GM18867 (cell line): ENCODE measurements around the gene COL4A2.
"Not testable (repeated sequence)": the region's sequence is repeated elsewhere in the genome, so short reads cannot be mapped to it uniquely, and the experiment has no call there.

Experiments used
- ATAC-seq: cut with Tn5 transposase; IDR thresholded peaks from one replicate; pipeline ENCODE4 v1.9.1; 2021; ENCODE audit warnings: mild to moderate bottlenecking, moderate library complexity; ENCODE audit not compliant: unreplicated experiment

COL4A2 gene

DNA sequence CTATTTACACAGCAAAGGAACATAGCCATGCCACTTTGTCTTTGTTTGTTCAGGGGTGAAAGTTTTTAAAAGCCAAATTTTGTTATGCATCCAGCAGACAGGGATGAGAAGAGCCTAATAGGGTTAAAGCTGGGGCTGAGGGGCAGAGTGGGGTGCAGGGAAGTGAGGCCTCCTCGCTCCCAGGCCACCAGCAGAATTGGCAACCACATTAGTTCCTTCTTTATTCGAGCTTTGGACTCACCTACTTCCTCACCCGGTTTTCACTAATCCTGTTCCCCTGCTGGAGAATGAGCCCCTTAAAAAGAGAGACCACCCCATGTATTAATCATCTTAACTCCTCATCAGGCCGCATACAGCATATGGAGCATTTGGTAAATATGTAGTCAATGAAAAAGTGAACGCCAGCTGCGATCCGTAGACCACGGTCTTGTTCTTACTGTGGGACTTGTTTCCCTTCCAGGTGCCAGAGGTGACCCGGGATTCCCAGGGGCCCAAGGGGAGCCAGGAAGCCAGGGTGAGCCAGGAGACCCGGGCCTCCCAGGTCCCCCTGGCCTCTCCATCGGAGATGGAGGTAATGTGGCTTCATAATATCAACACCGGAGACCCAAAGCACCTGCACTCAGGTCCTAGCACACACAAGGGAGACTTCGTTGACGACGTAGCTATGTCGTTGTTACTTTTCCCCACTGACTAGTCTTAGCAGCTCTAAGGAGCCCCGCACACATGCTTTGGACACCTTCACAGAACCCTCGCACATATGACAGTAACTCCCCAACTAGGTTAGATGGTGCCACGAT is 142.3 kb downstream of the COL4A2 start:
- ATAC-seq, result no peak

DNA sequence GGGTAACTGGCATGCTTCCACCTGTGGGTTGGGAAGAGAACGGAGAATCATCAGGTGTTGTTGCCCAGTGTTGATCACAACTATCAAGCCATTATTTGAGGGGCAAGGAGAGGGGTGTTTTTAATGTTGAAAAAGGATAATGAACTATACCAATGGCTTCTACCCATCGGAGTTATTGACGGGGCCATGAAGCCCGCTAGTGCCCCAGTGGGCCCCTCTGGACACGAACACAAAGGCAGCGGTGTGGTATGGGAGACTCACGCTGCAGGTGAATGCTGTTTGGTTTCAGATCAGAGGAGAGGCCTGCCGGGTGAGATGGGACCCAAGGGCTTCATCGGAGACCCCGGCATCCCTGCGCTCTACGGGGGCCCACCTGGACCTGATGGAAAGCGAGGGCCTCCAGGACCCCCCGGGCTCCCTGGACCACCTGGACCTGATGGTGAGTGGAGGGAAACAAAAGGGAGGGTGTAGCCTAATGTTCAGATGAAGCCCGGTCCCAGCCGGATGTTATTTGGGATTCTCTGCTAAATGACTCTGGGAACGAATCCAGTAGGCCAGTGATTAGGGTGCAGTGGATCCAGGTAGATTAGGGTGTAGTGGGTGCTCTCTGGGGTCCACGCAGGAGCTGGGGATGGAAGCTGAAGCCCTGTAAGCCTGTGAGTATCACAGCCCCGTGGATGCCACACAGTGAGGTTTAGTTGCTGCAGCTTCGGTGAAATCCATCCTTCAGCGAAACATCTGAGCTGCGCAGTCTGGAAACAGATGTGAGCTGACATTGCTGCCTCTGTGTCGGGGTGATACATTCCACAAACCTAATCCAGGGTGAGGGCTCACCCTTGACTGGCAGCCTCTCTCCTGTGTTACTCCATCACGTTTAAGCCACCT is 143.2 kb downstream of the COL4A2 start:
- ATAC-seq, result no peak

DNA sequence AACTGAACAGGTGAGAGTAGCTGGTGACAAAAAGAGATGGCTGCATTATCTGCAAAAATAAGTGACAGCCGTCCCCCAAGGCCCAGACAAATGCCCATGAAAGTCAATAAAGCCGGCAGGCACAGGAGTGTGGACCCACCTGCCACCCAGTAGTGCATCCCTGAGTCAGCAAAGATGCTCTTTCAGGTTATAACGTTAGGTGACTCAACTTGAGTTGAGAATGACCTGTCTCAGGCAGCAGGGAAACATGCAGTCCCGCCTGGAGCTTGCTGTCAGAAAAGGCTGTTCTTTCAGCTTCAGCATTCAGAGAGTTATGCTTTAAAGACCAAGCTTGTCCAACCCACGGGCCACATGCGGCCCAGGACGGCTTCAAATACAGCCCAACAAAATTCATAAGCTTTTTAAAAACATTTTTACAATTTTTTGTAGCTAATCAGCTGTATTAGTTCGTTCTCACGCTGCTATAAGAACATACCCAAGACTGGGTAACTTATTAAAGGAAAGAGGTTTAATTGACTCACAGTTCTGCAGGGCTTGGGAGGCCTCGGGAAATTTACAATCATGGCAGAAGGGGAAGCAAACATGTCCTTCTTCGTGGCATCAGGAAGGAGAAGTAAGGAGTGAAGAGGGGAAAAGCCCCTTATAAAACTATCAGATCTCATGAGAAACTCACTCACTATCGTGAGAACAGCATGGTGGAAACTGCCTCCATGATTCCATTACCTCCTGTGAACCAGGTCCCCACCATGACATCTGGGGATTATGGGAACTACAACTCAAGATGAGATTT is 144.1 kb downstream of the COL4A2 start:
- ATAC-seq, result no peak

DNA sequence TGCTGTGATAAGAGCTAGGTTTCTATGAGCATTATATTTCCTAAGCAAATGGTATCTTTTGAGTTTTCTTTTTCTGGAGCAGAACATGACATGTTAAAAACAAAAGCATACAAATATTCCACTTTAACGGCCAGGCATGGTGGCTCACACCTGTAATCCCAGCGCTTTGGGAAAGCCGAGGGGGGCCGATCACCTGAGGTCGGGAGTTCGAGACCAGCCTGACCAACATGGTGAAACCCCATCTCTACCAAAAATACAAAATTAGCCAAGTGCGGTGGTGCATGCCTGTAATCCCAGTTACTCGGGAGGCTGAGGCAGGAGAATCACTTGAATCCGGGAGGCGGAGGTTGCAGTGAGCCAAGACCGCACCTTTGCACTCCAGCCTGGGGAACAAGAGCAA is 146.0 kb downstream of the COL4A2 start:
- not testable (repeated sequence) for ATAC-seq

DNA sequence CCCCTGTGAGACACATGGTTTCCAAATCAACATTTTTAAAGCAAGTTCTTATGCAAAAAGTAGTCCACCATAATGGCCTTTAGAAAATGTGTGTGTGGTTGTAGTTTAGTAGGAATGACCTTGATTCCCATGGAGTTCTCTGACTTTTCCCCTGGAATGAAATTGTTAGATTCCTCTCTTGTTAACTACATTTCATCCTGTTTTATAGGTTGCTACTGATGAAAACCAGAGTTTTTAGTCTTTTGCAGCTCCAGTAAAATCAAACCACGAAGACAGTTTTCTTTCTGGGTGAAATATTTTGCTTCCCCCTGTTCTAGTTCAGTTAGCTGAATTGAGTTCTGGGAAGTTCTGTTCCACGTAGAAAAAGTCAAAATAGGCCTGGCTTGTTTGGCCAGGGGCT is 146.7 kb downstream of the COL4A2 start:
- no peak for ATAC-seq

DNA sequence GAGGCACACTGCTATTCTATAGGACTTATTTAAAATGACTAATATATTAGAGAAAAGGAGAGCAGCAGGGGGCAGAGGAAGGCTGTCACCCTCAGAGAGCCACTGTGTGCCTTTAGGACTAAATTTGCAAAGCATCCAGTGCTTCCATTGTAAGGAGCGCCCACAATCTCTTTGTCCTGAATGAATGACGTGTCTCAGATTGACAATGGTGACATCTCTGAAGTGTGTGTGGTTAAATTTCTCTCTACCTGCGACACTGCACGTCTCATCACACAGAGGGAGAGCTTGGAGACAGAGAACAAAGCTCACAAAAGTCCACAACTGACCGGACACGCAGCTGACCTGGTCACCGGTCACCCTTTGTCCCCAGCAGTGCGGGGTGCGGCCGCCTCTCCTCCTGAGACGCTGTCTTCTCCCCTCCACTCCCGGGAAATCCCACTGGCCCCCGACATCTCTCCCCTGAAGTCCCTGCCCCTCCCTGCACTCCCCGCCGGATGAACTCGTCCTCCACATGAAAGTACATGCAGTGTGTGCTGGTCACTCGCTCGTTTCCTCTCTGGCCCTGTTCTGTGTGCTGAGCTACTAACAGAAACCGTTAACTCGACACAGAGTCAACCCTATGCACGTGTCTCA is 147.3 kb downstream of the COL4A2 start:
- ATAC-seq, result no peak

DNA sequence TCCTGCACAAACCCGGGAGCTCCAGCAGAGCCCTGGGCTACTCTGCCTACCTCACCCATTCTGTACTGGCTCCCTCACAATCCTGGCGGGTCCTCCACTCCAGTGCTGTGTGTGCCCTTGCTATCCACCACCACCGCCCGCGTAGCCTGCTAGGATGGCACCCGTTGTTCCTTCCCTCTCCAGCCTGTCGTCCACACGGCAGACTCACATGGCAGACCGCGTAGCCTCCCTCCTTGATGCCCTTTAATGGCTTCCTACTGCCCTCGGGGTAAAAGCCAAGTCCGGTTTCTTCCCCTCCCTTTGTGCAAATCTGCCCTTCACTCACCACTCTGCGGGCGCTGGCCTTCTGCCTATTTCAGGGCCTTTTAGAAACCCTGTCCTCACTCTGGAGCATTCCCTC is 147.9 kb downstream of the COL4A2 start:
- ATAC-seq, result no peak

DNA sequence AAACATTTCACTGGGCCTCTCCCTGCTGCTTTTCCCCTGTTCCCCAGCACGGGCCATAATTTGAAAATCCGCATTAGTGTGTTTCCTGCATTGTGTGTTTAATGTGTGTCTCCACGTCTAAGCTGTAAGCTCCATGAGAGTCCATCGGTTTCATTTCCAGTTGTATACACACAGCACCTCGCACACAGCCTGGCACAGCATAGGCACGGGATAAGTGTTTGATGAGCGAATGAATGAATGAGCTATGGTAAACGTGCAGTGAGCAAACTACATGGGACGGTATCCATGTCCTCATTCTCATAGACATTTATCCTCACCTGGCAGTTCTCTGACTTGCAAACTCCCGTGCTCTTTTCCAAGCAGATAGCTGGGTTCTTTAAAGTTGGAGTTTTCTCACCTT is 148.4 kb downstream of the COL4A2 start:
- ATAC-seq, result no peak

DNA sequence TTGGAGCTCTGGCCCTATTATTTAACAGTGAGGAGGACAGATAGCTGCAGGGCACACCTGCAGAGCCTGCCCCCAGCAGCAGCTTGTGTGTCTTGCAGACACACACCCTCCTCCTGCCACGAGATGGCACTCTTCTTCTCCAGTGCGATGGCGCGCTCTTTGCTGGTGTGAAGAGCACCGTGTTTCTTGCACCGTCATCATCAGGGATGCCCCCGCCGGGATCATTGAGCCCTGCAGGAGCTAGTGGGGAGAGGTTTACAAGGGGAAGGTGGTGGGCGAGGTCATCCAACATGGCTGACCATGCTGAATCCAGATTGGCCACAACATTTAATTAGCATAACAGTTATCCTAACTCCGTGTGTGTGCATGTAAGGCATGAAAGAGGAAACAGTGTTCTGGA is 148.9 kb downstream of the COL4A2 start:
- peak; percentile 97 for ATAC-seq

DNA sequence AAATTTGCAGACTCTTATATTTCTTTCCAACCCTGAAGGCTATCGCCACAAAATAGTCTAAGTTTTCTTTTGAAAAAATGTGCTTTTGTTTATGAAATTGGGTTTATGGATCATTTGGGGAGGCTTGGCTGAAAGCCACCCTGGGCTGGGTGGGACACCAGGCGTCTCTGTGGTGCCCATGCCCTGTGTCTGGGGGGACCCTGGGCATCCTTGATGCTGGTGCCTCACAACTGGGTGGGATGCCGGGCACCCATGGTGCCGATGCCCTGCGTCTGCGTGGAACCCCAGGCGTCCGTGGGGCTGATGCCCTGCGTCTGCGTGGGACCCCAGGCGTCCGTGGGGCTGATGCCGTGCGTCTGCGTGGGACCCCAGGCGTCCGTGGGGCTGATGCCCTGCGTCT is 149.5 kb downstream of the COL4A2 start:
- no peak for ATAC-seq

DNA sequence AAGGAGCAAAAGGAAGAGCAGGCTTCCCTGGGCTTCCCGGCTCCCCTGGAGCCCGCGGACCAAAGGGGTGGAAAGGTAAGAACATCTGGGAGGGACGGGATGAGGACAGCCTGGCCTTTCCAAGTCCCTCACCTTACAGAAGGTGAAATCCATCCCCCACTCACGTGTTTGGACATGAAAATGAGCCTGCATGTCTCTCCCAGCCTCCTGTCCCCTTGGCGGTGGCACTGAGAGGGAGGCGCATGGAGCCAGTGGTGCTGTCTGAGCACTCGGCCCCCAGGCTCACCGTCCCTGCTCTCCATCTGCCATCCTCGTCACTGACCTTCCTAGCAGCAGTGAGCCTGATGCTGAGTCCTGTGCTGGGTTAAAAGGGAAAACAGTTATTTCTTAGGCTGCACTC is 150.3 kb downstream of the COL4A2 start:
- ATAC-seq, result no peak

DNA sequence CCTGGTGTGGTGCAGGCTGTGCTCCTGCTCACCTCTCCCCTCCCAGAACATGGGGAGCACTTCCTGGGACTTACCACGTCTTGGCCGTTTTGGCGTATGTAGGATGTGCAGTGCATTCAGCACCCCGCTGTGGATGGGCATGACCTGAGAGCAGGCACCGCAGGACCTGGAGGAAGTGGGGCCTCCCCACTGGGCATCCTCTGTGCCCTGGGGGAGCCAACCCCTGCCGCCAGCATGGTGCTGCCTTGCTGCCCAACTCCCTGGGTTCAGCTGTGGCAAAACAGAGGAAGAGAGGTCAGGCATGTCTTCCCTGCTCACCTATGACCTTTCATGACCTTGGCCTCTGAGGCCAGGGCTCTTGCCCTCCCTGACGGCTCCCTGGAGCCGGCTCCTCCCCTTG is 150.9 kb downstream of the COL4A2 start:
- ATAC-seq, result no peak

DNA sequence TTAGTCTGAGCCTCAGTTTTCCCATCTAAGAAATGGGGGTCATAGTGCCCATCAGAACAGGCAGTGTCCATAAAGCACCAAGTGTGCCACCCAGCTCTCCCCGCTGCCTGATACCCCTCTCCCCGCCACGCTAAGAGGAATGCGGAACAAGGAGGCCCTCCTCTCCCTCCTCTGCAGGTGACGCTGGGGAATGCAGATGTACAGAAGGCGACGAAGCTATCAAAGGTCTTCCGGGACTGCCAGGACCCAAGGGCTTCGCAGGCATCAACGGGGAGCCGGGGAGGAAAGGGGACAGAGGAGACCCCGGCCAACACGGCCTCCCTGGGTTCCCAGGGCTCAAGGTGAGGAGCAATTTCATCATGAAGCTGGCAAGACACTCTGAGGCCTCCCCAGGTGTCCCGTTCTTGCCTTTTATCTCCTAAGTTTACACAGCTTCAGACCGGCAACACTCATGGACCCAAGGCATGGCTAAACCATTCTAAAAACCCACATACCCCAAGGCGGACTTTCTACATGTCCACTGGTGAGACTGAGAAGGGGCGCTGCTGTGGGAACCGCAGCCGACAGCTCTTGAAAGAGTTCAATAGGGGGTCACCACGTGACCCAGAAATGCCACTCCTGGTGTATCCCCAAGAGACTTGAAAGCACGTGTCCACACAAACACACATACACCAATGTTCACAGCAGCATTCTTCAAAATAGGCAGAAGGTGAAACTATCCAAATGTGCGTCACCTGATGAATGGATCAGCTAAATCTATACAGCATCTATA is 151.7 kb downstream of the COL4A2 start:
- peak; percentile 36 for ATAC-seq

DNA sequence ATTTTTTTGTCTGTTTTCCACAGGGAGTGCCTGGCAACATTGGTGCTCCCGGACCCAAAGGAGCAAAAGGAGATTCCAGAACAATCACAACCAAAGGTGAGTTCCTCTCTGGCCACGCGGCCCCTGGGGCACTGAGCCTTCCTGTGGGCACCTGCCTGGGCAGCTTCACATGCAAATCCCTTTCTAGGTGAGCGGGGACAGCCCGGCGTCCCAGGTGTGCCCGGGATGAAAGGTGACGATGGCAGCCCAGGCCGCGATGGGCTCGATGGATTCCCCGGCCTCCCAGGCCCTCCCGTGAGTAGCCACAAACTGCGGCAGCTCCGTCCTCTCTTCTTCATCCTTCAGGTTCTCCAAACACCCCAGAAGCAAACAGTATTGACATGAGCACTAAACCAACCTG is 155.0 kb downstream of the COL4A2 start:
- ATAC-seq, result no peak

DNA sequence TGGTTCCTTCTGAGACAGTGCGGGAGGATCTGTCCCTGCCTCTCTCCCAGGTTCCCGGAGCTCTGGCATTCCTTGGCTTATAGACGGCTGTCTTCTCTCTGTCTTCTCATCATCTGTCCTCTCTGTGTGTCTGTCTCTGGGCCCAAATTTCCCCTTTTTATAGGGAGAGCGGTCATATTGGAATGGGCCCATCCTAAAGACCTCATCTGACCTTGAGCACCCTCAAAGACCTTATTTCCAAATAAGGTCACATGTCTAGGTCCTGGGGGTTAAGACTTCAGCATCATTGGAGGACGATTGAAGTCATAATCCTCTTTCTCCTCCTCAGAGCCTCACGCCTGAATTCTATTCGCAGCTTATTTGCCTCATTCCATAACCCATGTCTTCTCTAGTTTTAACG is 156.1 kb downstream of the COL4A2 start:
- no peak for ATAC-seq

DNA sequence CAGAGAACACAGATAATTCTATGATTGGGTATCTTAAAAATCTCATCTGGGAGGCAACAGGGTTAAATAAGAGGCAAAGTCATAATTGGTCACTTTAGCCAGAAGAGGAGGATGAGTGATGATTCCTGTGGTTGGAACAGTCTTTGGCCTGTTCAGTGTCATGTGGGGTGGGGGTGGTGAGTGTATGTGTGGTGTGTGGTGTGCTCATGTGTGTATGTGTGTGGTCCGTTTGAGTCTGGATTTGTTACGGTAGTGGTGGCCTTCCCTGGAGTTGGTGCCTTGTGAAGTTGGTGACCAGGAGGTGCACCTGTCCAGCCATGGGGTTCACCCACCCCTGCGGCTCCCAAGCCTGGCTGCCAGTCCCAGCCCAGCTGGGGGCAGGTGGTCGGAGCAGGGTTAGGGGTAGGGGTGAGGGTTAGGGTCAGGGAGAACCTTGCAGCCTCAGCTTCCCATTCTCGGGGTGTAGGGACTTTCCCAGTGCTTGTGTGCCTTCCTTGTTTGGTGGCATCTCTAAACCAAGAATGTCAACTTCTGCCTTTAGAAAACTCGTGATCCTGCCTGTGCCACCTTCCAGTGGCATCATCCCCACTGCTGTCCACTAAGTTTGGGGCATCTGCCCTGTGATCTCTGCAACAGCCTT is 156.9 kb downstream of the COL4A2 start:
- no peak for ATAC-seq

DNA sequence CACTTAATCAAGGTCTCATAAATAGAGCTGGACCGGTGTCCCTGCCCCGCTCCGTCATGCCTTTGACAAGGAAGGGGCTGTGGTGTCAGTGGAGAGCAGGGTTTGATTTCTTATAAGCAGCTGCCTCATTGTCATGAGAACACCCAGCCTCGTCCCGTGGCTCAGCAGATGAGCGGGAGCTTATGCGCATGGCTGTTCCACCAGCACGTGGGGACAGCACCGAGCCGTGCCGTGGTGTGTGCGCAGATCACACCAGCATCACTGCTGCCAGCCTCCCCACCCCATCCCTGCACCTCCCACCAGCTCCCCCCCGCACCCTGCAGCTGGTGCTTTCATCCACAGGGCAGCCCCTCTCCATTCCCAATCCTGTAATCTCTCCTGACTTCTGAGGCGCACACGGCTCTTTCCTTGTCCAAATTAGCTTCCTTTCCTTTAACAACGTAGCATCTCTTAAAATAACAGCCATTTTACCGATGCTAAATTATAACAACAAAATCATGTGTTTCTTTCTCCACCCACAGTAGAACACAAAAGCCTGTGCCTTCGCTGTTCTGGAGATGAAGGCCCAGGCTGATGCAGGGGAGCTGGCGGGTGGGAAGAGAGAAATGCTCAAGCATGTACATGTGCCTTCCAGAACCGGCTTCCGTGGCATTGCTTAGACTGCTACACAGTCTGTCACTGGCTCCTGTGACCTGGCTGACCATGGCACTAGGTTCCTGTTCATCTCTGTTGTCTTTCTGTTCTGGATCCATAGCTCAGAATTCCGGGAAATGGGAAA is 157.7 kb downstream of the COL4A2 start:
- ATAC-seq, result no peak

DNA sequence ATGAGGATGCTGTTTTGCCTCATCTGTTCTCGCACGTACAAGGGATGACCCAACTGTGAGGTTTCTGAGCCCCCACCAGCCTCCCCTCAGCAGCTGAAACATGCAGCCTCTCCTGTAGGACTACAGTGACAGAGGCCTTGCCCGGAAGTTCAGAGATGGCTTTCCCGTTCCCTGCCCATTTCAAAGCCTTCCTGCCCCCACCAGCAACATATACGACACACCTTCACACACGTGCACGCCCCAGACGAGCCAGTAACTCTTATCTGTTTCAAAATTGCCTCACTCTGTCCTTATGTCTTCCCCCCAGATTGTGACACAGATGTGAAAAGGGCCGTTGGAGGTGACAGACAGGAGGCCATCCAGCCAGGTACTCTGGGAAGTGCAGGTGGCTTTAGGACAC is 158.6 kb downstream of the COL4A2 start:
- ATAC-seq, result no peak
